Astrocyte of the cerebellum (primary cell): Measurements from ENCODE around the gene ADAMTS18.

ENCODE experiments used
- DNase-seq: peaks from one replicate; pipeline ENCODE4 v3.0.0-alpha.2; 2011; ENCODE audit warnings: low read depth
- H3K4me3 ChIP-seq: 2 replicates; pipeline ENCODE4 v1.5.1; 2011; ENCODE audit warnings: mild to moderate bottlenecking, low read depth, low read length, moderate library complexity
- in situ Hi-C: cut with HindIII; loops from 2 replicates; pipeline ENCODE4 v1.10.0; 2017; ENCODE audit warnings: low sequenced_read_pairs
- TF ChIP-seq, protein P1 (sequence below): IDR thresholded peaks from 2 replicates; pipeline ENCODE4 v1.5.1; 2012; ENCODE audit warnings: low read length, low read depth, moderate library complexity, mild to moderate bottlenecking; ENCODE audit errors: missing control alignments

ADAMTS18 gene

DNA sequence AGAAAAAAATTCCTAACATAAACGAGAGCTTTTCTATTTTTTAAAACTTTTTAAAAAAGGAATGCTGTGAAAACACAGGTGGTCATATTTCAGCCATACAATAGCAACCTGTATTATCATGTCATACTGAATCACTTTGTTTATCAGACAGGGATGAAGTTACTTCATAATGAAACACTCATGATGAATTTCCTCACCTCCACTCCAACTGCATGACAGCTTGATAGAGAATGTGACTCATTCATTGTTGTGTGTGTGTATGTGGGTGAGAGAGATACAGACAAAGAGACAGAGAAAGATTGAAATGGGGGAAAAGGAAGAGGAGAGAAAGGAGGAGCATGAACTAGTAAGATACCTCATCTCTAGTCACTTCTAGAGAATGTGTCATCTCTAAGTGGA lies 126.7 kb downstream of the ADAMTS18 start:
- in situ Hi-C loops: no loop called here
- no peak for DNase-seq
- H3K4me3 ChIP-seq: no peak overlapping the region
- TF ChIP-seq, protein P1, sequence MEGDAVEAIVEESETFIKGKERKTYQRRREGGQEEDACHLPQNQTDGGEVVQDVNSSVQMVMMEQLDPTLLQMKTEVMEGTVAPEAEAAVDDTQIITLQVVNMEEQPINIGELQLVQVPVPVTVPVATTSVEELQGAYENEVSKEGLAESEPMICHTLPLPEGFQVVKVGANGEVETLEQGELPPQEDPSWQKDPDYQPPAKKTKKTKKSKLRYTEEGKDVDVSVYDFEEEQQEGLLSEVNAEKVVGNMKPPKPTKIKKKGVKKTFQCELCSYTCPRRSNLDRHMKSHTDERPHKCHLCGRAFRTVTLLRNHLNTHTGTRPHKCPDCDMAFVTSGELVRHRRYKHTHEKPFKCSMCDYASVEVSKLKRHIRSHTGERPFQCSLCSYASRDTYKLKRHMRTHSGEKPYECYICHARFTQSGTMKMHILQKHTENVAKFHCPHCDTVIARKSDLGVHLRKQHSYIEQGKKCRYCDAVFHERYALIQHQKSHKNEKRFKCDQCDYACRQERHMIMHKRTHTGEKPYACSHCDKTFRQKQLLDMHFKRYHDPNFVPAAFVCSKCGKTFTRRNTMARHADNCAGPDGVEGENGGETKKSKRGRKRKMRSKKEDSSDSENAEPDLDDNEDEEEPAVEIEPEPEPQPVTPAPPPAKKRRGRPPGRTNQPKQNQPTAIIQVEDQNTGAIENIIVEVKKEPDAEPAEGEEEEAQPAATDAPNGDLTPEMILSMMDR: no peak

DNA sequence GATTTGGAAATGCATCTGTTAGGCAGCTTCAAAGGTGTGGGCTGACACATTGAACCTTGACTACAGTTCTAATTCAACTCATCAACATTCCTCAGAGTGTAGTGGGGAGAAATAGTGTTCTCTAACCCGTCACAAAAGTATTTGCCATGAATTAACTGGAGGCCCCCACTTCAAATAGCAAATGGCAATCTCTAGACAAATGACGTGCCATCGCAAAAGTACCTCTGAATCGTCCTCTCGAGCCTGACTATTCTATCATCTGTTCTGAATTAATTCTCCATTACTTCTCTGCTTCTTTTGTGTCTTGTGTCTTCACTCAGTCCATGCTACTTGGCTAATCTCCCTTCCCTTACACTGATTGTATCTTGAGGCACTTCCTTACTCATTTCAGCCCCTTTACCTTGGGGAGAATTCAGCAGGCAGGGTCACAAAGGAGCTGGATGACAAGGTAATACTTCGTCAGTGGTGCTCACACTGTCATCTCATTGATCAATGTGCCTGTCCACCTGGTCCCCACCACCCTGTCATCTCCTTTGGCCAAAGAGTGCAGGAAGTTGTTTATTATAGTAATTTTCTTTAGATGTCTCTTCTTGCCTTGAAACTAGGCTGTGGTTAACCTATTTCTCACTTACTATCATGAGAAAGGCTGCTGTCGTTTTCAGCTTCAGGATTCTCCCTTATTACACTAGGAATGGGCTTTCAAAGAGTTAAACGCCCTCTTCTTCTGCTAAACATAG lies 127.2 kb downstream of the ADAMTS18 start:
- in situ Hi-C loops: no loop called here
- TF ChIP-seq, protein P1: no peak

DNA sequence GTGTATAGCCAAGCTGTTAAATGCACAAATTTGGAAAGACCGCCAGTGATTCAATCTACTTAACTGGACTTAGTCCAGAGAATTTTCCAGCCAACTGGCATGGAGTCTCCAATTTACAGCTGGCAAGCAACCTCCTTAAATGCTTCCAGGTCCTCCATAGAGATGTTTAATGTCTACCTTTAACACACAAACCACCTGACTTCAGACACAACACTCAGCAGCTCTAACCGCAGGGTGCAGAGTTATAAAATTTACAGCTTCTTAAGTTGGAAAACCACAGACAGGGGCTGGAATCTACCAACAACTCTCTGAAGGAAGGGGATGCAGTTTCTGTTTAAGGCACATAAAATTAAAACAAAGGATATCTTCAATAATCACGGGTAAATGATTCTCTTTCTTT lies 128.8 kb downstream of the ADAMTS18 start:
- TF ChIP-seq, protein P1: no peak
- H3K4me3 ChIP-seq: no peak overlapping the region
- in situ Hi-C loops: no loop called here
- peak; percentile 71 for DNase-seq

More for the DNA sequence above, 127.2 kb downstream of the ADAMTS18 start:
- no peak for DNase-seq
- no peak overlapping the region for H3K4me3 ChIP-seq

DNA sequence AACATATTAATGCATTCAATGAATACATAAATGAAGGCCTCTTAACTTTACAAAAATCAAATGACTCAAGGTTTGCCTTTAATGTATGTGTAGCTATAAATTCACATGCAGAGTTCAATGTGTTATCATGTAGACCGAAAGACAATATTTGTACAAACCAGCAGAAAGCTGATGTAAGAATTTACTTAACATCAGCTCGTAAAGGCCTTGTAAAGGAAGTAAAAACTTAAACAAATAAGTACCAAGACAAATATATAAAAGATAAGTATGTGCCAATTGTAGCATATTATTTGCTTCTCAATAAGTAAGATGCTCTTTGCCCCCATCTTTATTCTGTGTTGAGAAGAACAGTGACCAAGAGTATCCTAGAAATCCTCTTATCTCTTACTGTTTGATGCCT lies 130.0 kb downstream of the ADAMTS18 start:
- H3K4me3 ChIP-seq: no peak overlapping the region
- TF ChIP-seq, protein P1: no peak
- DNase-seq: no peak
- in situ Hi-C loops: loop anchor here (5.0 kb wide), 1 partner anchor 72 kb away; no protein-coding TSS in a partner anchor

DNA sequence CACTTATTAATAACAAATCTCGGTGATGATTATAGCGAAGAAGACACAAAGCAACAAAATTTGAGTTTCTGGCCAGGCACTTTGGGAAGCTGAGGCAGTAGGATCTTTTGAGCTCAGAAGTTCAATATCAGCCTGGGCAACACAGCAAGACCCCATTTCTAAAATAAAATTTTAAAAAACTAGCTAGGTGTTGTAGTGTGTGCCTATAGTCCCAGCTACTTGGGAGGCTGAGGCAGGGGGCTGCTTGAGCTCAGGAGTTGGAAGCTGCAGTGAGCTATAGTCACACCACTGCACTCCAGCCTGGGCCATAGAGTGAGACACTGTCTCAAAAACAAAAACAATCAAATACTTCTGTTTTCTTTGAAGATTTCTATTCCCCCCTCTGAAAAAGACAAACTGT lies 130.7 kb downstream of the ADAMTS18 start:
- in situ Hi-C loops: loop anchor here (5.0 kb wide), 1 partner anchor 73 kb away; no protein-coding TSS in a partner anchor
- no peak overlapping the region for H3K4me3 ChIP-seq
- TF ChIP-seq, protein P1: no peak
- no peak for DNase-seq

DNA sequence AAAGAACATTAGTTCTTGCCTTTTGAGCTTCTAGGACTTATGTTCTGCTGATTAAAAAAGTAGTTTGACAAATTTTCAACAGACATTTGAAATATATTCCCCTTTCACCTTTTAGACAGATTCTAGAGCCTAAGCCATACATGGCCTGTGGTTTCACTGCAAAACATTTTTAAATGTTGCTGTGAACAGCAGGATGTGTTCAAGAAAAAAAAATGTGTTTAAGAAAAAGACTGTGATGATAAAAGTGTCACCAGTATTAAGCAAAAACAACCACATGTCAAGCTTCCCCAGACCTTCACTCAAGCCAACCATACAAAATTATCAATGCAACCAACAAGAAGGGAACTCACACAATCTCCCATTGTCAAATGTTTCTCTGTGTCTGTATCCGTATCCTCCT lies 132.2 kb downstream of the ADAMTS18 start:
- in situ Hi-C loops: loop anchor here (5.0 kb wide), 1 partner anchor 75 kb away; no protein-coding TSS in a partner anchor
- no peak for DNase-seq
- TF ChIP-seq, protein P1: no peak
- no peak overlapping the region for H3K4me3 ChIP-seq
